ENCODE data around the gene FRMD8. TPM values are rescaled to one million over a fixed set of nuclear protein-coding genes. Genes with fewer than 3 reads are reported as not detected.
"Not testable (repeated sequence)": the region's sequence is repeated elsewhere in the genome, so short reads cannot be mapped to it uniquely, and the experiment has no call there.

FRMD8 gene
- total and polyA plus RNA-seq, 2 donors (not counting 3 experiments of a cell fraction or from before 2014, with no cell fraction given) = 36.4 to 53.9 TPM

- CTCF ChIA-PET = interaction anchor here (0.6 kb wide), 1 partner anchor 65 kb away, joined by 3 read pairs; no protein-coding TSS in a partner anchor
- dilution Hi-C loops (cut with MboI; ENCODE audit: extremely low pct_ligation_motif_present, low sequenced_read_pairs); H3K4me2 ChIP-seq (ENCODE audit: insufficient read depth, low read length): not testable (repeated sequence)
These were observed 65.8 kb downstream of the FRMD8 start for GRCh38 chr11:65452259-65452658.

GRCh38 chr11:65452806-65453490, 66.5 kb downstream of the FRMD8 start:
- DNase-seq (ENCODE audit: low read depth, low spot score) (no peak), FAIRE-seq (peak; percentile 18)
- no peaks in the 10 kb centered on the region for H3K9me1 ChIP-seq (replicated peaks; ENCODE audit: control insufficient read depth, extremely low read depth, insufficient read depth, low read length)
- dilution Hi-C loops (cut with MboI; ENCODE audit: extremely low pct_ligation_motif_present, low sequenced_read_pairs) (no loop called here), intact Hi-C loops (cut with micrococcal nuclease) (no loop called here)
- H3K27me3 ChIP-seq (ENCODE audit: control insufficient read depth in 2 of 2, insufficient read depth in 2 of 2, low read length in 2 of 2) = no peaks in the 10 kb centered on the region
- no peak overlapping the region for H3K4me3 ChIP-seq (replicated peaks in 1 of 3; ENCODE audit: insufficient read depth in 1 of 3, low read depth in 1 of 3, low read length in 3 of 3)
- no peaks in the 10 kb centered on the region for H3K79me2 ChIP-seq (ENCODE audit: control insufficient read depth, insufficient read depth, low read length)
- no peak overlapping the region for H2AFZ ChIP-seq (ENCODE audit: low read depth, low read length)
- POLR2A ChIA-PET = interaction anchor here (0.9 to 1.0 kb wide), 5 partner anchors 46 to 56 kb away, joined by 3 to 13 read pairs (median 4); partner anchors contain the start of gene MALAT1
- CTCF ChIA-PET = interaction anchor here (0.6 kb wide), 1 partner anchor 64 kb away, joined by 3 read pairs; no protein-coding TSS in a partner anchor
- TF ChIP-seq MYC (IDR thresholded peaks at IDR 0.05; ENCODE audit: low read depth, low read length) = no peak
- TF ChIP-seq POLR2AphosphoS5 (IDR thresholded peaks at IDR 0.05; ENCODE audit: insufficient read depth, low read depth, low read length) = no peak
- no peak for TF ChIP-seq FOS (IDR thresholded peaks at IDR 0.05; ENCODE audit: borderline replicate concordance, insufficient read depth, low read length)
- TF ChIP-seq JUN (IDR thresholded peaks at IDR 0.05; ENCODE audit: borderline replicate concordance, insufficient read depth, insufficient read length, low read depth) = no peak
- TF ChIP-seq EZH2 (IDR thresholded peaks at IDR 0.05; ENCODE audit: borderline replicate concordance, low read depth, low read length, severe bottlenecking) = no peak
- TF ChIP-seq MAX (IDR thresholded peaks at IDR 0.05; ENCODE audit: insufficient read depth, insufficient read length) = no peak
- TF ChIP-seq POLR2A (IDR thresholded peaks at IDR 0.05; ENCODE audit: low read depth, low read length) = no peak
- no peak for TF ChIP-seq GATA2 (IDR thresholded peaks at IDR 0.05; ENCODE audit: insufficient read depth, insufficient read length, low read depth, low read length)
- TF ChIP-seq CTCF (IDR thresholded peaks at IDR 0.05; ENCODE audit: extremely low read depth in 1 of 2, insufficient read depth in 1 of 2, low read depth in 1 of 2, low read length in 2 of 2) = no peak
- no peaks in the 10 kb centered on the region for H3K36me3 ChIP-seq (ENCODE audit: control insufficient read depth in 2 of 2, extremely low read depth in 1 of 2, insufficient read depth in 2 of 2, low read length in 2 of 2)
- no TSS peak for BruUV-seq (replicated peaks)
- no peaks in the 10 kb centered on the region for H3K9me3 ChIP-seq (replicated peaks; ENCODE audit: control insufficient read depth, insufficient read depth, low read length)
- H3K4me1 ChIP-seq (ENCODE audit: control insufficient read depth, extremely low read depth, insufficient read depth, low read length) = no peaks in the 10 kb centered on the region
- H3K9ac ChIP-seq (replicated peaks; ENCODE audit: extremely low read depth, insufficient read depth, low read length) = no peak overlapping the region
- no peak overlapping the region for H3K4me2 ChIP-seq (ENCODE audit: insufficient read depth, low read length)
- no peaks in the 10 kb centered on the region for H4K20me1 ChIP-seq (replicated peaks; ENCODE audit: control insufficient read depth, extremely low read depth, insufficient read depth, low read length)
- H3K27ac ChIP-seq (ENCODE audit: insufficient read depth, low read depth, low read length) = no peak overlapping the region

More at GRCh38 chr11:65452259-65452658, 65.8 kb downstream of the FRMD8 start:
- DNase-seq (ENCODE audit: low read depth, low spot score); H2AFZ ChIP-seq (ENCODE audit: low read depth, low read length); H3K4me1 ChIP-seq (ENCODE audit: control insufficient read depth, extremely low read depth, insufficient read depth, low read length); H3K27ac ChIP-seq (ENCODE audit: insufficient read depth, low read depth, low read length); H3K9me1 ChIP-seq (replicated peaks; ENCODE audit: control insufficient read depth, extremely low read depth, insufficient read depth, low read length); H3K36me3 ChIP-seq (ENCODE audit: control insufficient read depth in 2 of 2, extremely low read depth in 1 of 2, insufficient read depth in 2 of 2, low read length in 2 of 2); H3K27me3 ChIP-seq (ENCODE audit: control insufficient read depth in 2 of 2, insufficient read depth in 2 of 2, low read length in 2 of 2); H4K20me1 ChIP-seq (replicated peaks; ENCODE audit: control insufficient read depth, extremely low read depth, insufficient read depth, low read length); H3K9me3 ChIP-seq (replicated peaks; ENCODE audit: control insufficient read depth, insufficient read depth, low read length); intact Hi-C loops (cut with micrococcal nuclease); H3K79me2 ChIP-seq (ENCODE audit: control insufficient read depth, insufficient read depth, low read length); H3K9ac ChIP-seq (replicated peaks; ENCODE audit: extremely low read depth, insufficient read depth, low read length); BruUV-seq (replicated peaks); H3K4me3 ChIP-seq (replicated peaks in 1 of 3; ENCODE audit: insufficient read depth in 1 of 3, low read depth in 1 of 3, low read length in 3 of 3); FAIRE-seq: not testable (repeated sequence)
- POLR2A ChIA-PET = interaction anchor here (1.0 kb wide), 2 partner anchors 47 to 57 kb away, joined by 4 to 13 read pairs; partner anchors contain the start of gene MALAT1
